ENCODE results near the gene SH3GLB2.

SH3GLB2 gene

GRCh38 chr9:129028192-129028966, at the start of gene SH3GLB2:
SH3GLB2 (minus strand) TSS chr9:129028331; CDS start chr9:129028154, 177 bp downstream.
- DNase-seq (ENCODE audit: low read depth, low spot score) = peak; percentile 85
- H3K27me3 ChIP-seq (ENCODE audit: insufficient read depth, insufficient read length) = no peaks in the 10 kb centered on the region
- H3K36me3 ChIP-seq (ENCODE audit: insufficient read depth, insufficient read length, low read length) = peaks cover 3% of the 10 kb centered on the region
- H3K9me3 ChIP-seq (ENCODE audit: insufficient read depth, low read length) = no peaks in the 10 kb centered on the region
- H3K4me3 ChIP-seq (ENCODE audit: insufficient read length, low read depth) = peak within 1 kb of the TSS; percentile 88
- TF ChIP-seq SUZ12 (IDR thresholded peaks at IDR 0.05; ENCODE audit: extremely low read depth, insufficient read depth, insufficient read length) (no peak), YY1 (IDR thresholded peaks at IDR 0.05; ENCODE audit: insufficient read depth, insufficient read length) (no peak), ZNF274 (IDR thresholded peaks at IDR 0.05; ENCODE audit: low read depth, low read length) (no peak)
- H3K9ac ChIP-seq (ENCODE audit: insufficient read length, low read depth) = peak within 1 kb of the TSS; percentile 90
- H3K4me1 ChIP-seq (ENCODE audit: insufficient read depth, insufficient read length) = peaks cover 19% of the 10 kb centered on the region

- no peaks in the 10 kb centered on the region for H3K9me3 ChIP-seq (ENCODE audit: insufficient read depth, low read length)
- DNase-seq (ENCODE audit: low read depth, low spot score) = no peak
- H3K27me3 ChIP-seq (ENCODE audit: insufficient read depth, insufficient read length) = no peaks in the 10 kb centered on the region
- no peak overlapping the region for H3K4me3 ChIP-seq (ENCODE audit: insufficient read length, low read depth)
- peaks cover 4% of the 10 kb centered on the region for H3K36me3 ChIP-seq (ENCODE audit: insufficient read depth, insufficient read length, low read length)
- H3K4me1 ChIP-seq (ENCODE audit: insufficient read depth, insufficient read length) = peaks cover 6% of the 10 kb centered on the region
- no peak for TF ChIP-seq SUZ12 (IDR thresholded peaks at IDR 0.05; ENCODE audit: extremely low read depth, insufficient read depth, insufficient read length)
- no peak for TF ChIP-seq YY1 (IDR thresholded peaks at IDR 0.05; ENCODE audit: insufficient read depth, insufficient read length)
- TF ChIP-seq ZNF274 (IDR thresholded peaks at IDR 0.05; ENCODE audit: low read depth, low read length) = no peak
- no peak overlapping the region for H3K9ac ChIP-seq (ENCODE audit: insufficient read length, low read depth)
These were observed 49.1 kb upstream of the SH3GLB2 start for GRCh38 chr9:129077236-129077635.

- no peak for TF ChIP-seq ZNF274 (IDR thresholded peaks at IDR 0.05; ENCODE audit: low read depth, low read length)
- no peak for TF ChIP-seq SUZ12 (IDR thresholded peaks at IDR 0.05; ENCODE audit: extremely low read depth, insufficient read depth, insufficient read length)
- no peak for TF ChIP-seq YY1 (IDR thresholded peaks at IDR 0.05; ENCODE audit: insufficient read depth, insufficient read length)
- no peak overlapping the region for H3K4me3 ChIP-seq (ENCODE audit: insufficient read length, low read depth)
- no peak for DNase-seq (ENCODE audit: low read depth, low spot score)
- H3K27me3 ChIP-seq (ENCODE audit: insufficient read depth, insufficient read length) = no peaks in the 10 kb centered on the region
- H3K4me1 ChIP-seq (ENCODE audit: insufficient read depth, insufficient read length) = peaks cover 5% of the 10 kb centered on the region
- no peak overlapping the region for H3K9ac ChIP-seq (ENCODE audit: insufficient read length, low read depth)
- H3K9me3 ChIP-seq (ENCODE audit: insufficient read depth, low read length) = no peaks in the 10 kb centered on the region
- H3K36me3 ChIP-seq (ENCODE audit: insufficient read depth, insufficient read length, low read length) = no peaks in the 10 kb centered on the region
These were observed 48.5 kb upstream of the SH3GLB2 start for GRCh38 chr9:129076640-129077037.

GRCh38 chr9:129075996-129076639, 48.0 kb upstream of the SH3GLB2 start:
- Histone ChIP-seq H3K4me1 (ENCODE audit: insufficient read depth, insufficient read length) (peaks cover 10% of the 10 kb centered on the region), H3K9ac (ENCODE audit: insufficient read length, low read depth) (no peak overlapping the region), H3K9me3 (ENCODE audit: insufficient read depth, low read length) (no peaks in the 10 kb centered on the region), H3K36me3 (ENCODE audit: insufficient read depth, insufficient read length, low read length) (no peaks in the 10 kb centered on the region), H3K4me3 (ENCODE audit: insufficient read length, low read depth) (no peak overlapping the region), H3K27me3 (ENCODE audit: insufficient read depth, insufficient read length) (no peaks in the 10 kb centered on the region)
- no peak for DNase-seq (ENCODE audit: low read depth, low spot score)
- TF ChIP-seq YY1 (IDR thresholded peaks at IDR 0.05; ENCODE audit: insufficient read depth, insufficient read length) (no peak), SUZ12 (IDR thresholded peaks at IDR 0.05; ENCODE audit: extremely low read depth, insufficient read depth, insufficient read length) (no peak)

GRCh38 chr9:129074106-129074505, 46.0 kb upstream of the SH3GLB2 start:
- Histone ChIP-seq H3K27me3 (ENCODE audit: insufficient read depth, insufficient read length) (no peaks in the 10 kb centered on the region), H3K9ac (ENCODE audit: insufficient read length, low read depth) (no peak overlapping the region), H3K9me3 (ENCODE audit: insufficient read depth, low read length) (no peaks in the 10 kb centered on the region), H3K4me1 (ENCODE audit: insufficient read depth, insufficient read length) (peaks cover 27% of the 10 kb centered on the region), H3K36me3 (ENCODE audit: insufficient read depth, insufficient read length, low read length) (peaks cover 12% of the 10 kb centered on the region), H3K4me3 (ENCODE audit: insufficient read length, low read depth) (no peak overlapping the region)
- no peak for TF ChIP-seq YY1 (IDR thresholded peaks at IDR 0.05; ENCODE audit: insufficient read depth, insufficient read length)
- no peak for TF ChIP-seq SUZ12 (IDR thresholded peaks at IDR 0.05; ENCODE audit: extremely low read depth, insufficient read depth, insufficient read length)
- no peak for TF ChIP-seq ZNF274 (IDR thresholded peaks at IDR 0.05; ENCODE audit: low read depth, low read length)
- no peak for DNase-seq (ENCODE audit: low read depth, low spot score)

GRCh38 chr9:129073404-129073803, 45.3 kb upstream of the SH3GLB2 start:
- no peak for DNase-seq (ENCODE audit: low read depth, low spot score)
- peaks cover 29% of the 10 kb centered on the region for H3K4me1 ChIP-seq (ENCODE audit: insufficient read depth, insufficient read length)
- H3K4me3 ChIP-seq (ENCODE audit: insufficient read length, low read depth) = no peak overlapping the region
- no peaks in the 10 kb centered on the region for H3K9me3 ChIP-seq (ENCODE audit: insufficient read depth, low read length)
- H3K36me3 ChIP-seq (ENCODE audit: insufficient read depth, insufficient read length, low read length) = peaks cover 19% of the 10 kb centered on the region
- TF ChIP-seq SUZ12 (IDR thresholded peaks at IDR 0.05; ENCODE audit: extremely low read depth, insufficient read depth, insufficient read length) (no peak), YY1 (IDR thresholded peaks at IDR 0.05; ENCODE audit: insufficient read depth, insufficient read length) (no peak), ZNF274 (IDR thresholded peaks at IDR 0.05; ENCODE audit: low read depth, low read length) (no peak)
- no peak overlapping the region for H3K9ac ChIP-seq (ENCODE audit: insufficient read length, low read depth)
- no peaks in the 10 kb centered on the region for H3K27me3 ChIP-seq (ENCODE audit: insufficient read depth, insufficient read length)

GRCh38 chr9:129072171-129072570, 44.0 kb upstream of the SH3GLB2 start:
- H3K27me3 ChIP-seq (ENCODE audit: insufficient read depth, insufficient read length) = no peaks in the 10 kb centered on the region
- peaks cover 32% of the 10 kb centered on the region for H3K36me3 ChIP-seq (ENCODE audit: insufficient read depth, insufficient read length, low read length)
- no peak for TF ChIP-seq ZNF274 (IDR thresholded peaks at IDR 0.05; ENCODE audit: low read depth, low read length)
- no peak for TF ChIP-seq YY1 (IDR thresholded peaks at IDR 0.05; ENCODE audit: insufficient read depth, insufficient read length)
- TF ChIP-seq SUZ12 (IDR thresholded peaks at IDR 0.05; ENCODE audit: extremely low read depth, insufficient read depth, insufficient read length) = no peak
- DNase-seq (ENCODE audit: low read depth, low spot score) = no peak
- H3K4me3 ChIP-seq (ENCODE audit: insufficient read length, low read depth) = no peak overlapping the region
- H3K4me1 ChIP-seq (ENCODE audit: insufficient read depth, insufficient read length) = peaks cover 29% of the 10 kb centered on the region
- H3K9ac ChIP-seq (ENCODE audit: insufficient read length, low read depth) = no peak overlapping the region
- H3K9me3 ChIP-seq (ENCODE audit: insufficient read depth, low read length) = no peaks in the 10 kb centered on the region

Data from NT2/D1 (cell line).